MM.1S (cell line): ENCODE data around the gene ETNPPL.

ENCODE experiments used
- DNase-seq: peaks from one replicate; pipeline ENCODE4 v3.0.0-alpha.2; 2015
- H2AFZ ChIP-seq: fragments of 300-600 bp; sonication (generic); 2 replicates; pipeline ENCODE4 v1.6.0; 2016; ENCODE audit warnings: antibody characterized with exemption, low read length
- H3F3A ChIP-seq: fragments of 300-600 bp; sonication (generic); 2 replicates; pipeline ENCODE4 v1.6.1; 2016; ENCODE audit warnings: mild to moderate bottlenecking, antibody characterized with exemption, low read length, moderate library complexity, mixed read lengths; ENCODE audit not compliant: insufficient read depth
- H3K27ac ChIP-seq: fragments of 300-600 bp; sonication (generic); 2 replicates; pipeline ENCODE4 v1.5.1; 2016; ENCODE audit warnings: mild to moderate bottlenecking, low read length
- H3K27me3 ChIP-seq: fragments of 300-600 bp; sonication (generic); replicated peaks from 2 replicates; pipeline ENCODE4 v1.6.0; 2016; ENCODE audit warnings: low read length; ENCODE audit not compliant: insufficient read depth
- H3K36me3 ChIP-seq: fragments of 300-600 bp; sonication (generic); replicated peaks from 2 replicates; pipeline ENCODE4 v1.6.1; 2016; ENCODE audit warnings: mild to moderate bottlenecking, low read length, mixed read lengths; ENCODE audit not compliant: insufficient read depth
- H3K4me1 ChIP-seq: fragments of 300-600 bp; sonication (generic); 2 replicates; pipeline ENCODE4 v1.6.1; 2016; ENCODE audit warnings: low read length, mixed read lengths
- H3K4me2 ChIP-seq: fragments of 300-600 bp; sonication (generic); 2 replicates; pipeline ENCODE4 v1.6.0; 2016; ENCODE audit warnings: low read depth, low read length
- H3K4me3 ChIP-seq: fragments of 300-600 bp; sonication (generic); 2 replicates; pipeline ENCODE4 v1.5.1; 2016; ENCODE audit warnings: low read length, mixed read lengths
- H3K79me2 ChIP-seq: fragments of 300-600 bp; sonication (generic); 2 replicates; pipeline ENCODE4 v1.6.1; 2016; ENCODE audit warnings: mixed run types, low read length, mixed read lengths
- H3K9ac ChIP-seq: fragments of 300-600 bp; sonication (generic); 2 replicates; pipeline ENCODE4 v1.6.1; 2016; ENCODE audit warnings: low read length, mixed read lengths
- H3K9me2 ChIP-seq: fragments of 300-600 bp; sonication (generic); replicated peaks from 2 replicates; pipeline ENCODE4 v1.6.1; 2016; ENCODE audit warnings: mild to moderate bottlenecking, low read length, mixed read lengths; ENCODE audit not compliant: insufficient read depth
- H3K9me3 ChIP-seq: fragments of 300-600 bp; sonication (generic); replicated peaks from 2 replicates; pipeline ENCODE4 v1.6.1; 2016; ENCODE audit warnings: mild to moderate bottlenecking, low read length, mixed read lengths; ENCODE audit not compliant: insufficient read depth
- H4K20me1 ChIP-seq: fragments of 300-600 bp; sonication (generic); 2 replicates; pipeline ENCODE4 v1.6.1; 2016; ENCODE audit warnings: mild to moderate bottlenecking, low read length, moderate library complexity, mixed read lengths; ENCODE audit not compliant: insufficient read depth
- EZH2 ChIP-seq: fragments of 300-600 bp; sonication (generic); optimal IDR thresholded peaks from 2 replicates; pipeline ENCODE3; 2017; ENCODE audit warnings: low read depth, mild to moderate bottlenecking, antibody characterized with exemption, low read length, mixed read lengths
- EZH2phosphoT487 ChIP-seq: fragments of 300-600 bp; sonication (generic); IDR thresholded peaks from 2 replicates; pipeline ENCODE4 v1.6.1; 2018; ENCODE audit warnings: antibody characterized with exemption, low read length
- TF ChIP-seq, protein P1 (sequence below): fragments of 300-600 bp; sonication (generic); IDR thresholded peaks from 2 replicates; pipeline ENCODE4 v1.5.1; 2016; ENCODE audit warnings: antibody characterized with exemption, low read length, mixed read lengths

The ETNPPL gene

DNA sequence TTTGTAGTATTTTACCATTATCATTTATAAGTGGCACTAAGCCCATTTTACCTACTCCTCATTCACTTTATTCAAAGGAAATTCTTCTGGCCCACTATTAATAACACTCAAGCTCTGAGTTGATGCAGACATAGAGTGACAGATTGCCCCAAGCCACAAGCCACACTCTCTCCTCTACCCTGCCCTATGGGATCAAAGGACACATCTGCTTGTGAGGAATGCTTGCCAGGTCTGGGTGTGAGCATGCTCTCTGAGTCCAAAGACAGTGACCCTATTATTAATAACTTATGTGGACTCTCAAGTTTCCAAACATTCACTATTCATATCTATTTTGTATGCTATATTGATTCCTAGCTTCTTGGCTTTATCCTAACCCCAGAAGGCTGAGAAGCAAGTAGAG, 18.5 kb downstream of the ETNPPL start:
- Histone ChIP-seq H3K27ac (no peak overlapping the region), H3K79me2 (no peaks in the 10 kb centered on the region), H3K9me2 (no peaks in the 10 kb centered on the region), H4K20me1 (no peaks in the 10 kb centered on the region), H3K36me3 (no peaks in the 10 kb centered on the region), H3K4me1 (peaks cover 3% of the 10 kb centered on the region; the same call in 1 of the 2 replicates), H2AFZ (no peak overlapping the region), H3K4me3 (no peak overlapping the region), H3K27me3 (no peaks in the 10 kb centered on the region), H3K9ac (no peak overlapping the region), H3F3A (no peaks in the 10 kb centered on the region), H3K4me2 (no peak overlapping the region), H3K9me3 (no peaks in the 10 kb centered on the region)
- no peak for DNase-seq
- TF ChIP-seq EZH2 (no peak), EZH2phosphoT487 (no peak)
- TF ChIP-seq, protein P1, sequence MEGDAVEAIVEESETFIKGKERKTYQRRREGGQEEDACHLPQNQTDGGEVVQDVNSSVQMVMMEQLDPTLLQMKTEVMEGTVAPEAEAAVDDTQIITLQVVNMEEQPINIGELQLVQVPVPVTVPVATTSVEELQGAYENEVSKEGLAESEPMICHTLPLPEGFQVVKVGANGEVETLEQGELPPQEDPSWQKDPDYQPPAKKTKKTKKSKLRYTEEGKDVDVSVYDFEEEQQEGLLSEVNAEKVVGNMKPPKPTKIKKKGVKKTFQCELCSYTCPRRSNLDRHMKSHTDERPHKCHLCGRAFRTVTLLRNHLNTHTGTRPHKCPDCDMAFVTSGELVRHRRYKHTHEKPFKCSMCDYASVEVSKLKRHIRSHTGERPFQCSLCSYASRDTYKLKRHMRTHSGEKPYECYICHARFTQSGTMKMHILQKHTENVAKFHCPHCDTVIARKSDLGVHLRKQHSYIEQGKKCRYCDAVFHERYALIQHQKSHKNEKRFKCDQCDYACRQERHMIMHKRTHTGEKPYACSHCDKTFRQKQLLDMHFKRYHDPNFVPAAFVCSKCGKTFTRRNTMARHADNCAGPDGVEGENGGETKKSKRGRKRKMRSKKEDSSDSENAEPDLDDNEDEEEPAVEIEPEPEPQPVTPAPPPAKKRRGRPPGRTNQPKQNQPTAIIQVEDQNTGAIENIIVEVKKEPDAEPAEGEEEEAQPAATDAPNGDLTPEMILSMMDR = no peak

DNA sequence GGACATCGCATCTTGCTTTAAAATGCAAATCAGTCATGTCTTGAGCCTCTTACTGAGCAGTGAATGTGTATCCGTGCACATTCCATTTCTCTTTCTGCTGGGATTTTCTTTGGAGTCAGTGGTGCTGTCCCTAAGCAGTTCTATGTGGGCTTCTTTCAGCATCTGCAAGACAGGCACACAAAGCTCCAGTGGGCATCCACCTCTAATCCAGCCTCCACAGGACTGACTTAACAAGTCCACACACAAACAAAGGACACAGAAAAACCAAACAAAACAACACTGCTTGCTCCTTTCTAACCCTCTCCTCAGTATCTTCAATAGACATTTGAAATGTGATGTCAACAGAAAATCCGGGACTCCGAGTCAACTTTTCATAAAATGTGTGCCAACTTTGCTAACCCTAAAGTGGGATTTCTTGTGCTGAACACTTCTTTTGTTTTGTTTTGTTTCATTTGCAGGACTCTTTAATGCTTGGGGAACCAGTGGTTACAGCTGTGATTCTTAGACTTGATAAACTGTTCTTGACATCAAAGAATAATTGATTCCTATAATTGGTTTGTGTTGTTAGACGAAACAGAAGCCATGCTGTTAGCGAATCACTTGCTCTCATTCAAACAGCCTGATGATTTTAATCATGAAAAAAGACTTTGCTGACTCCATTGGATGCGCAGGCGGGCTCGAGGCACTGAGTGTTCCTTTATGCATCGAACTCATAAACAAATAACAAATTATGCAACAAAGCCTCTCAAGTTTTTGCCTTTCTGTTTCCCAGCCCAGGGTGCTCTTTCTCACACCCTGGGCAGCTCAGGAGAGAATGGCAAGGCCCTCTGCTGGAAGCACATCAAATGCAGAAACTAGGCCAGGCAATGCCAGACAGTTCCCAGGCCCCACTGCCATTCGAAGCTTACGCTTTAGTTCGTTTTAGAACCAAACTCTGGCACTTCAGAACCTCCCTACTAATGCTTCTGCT, 20.1 kb downstream of the ETNPPL start:
- Histone ChIP-seq H3K4me3 (no peak overlapping the region), H3K9me2 (no peaks in the 10 kb centered on the region), H3K27me3 (no peaks in the 10 kb centered on the region), H3K27ac (no peak overlapping the region), H4K20me1 (no peaks in the 10 kb centered on the region), H3K36me3 (no peaks in the 10 kb centered on the region), H3K79me2 (no peaks in the 10 kb centered on the region), H3K4me1 (peaks cover 3% of the 10 kb centered on the region; the same call in 1 of the 2 replicates), H2AFZ (no peak overlapping the region), H3K9me3 (no peaks in the 10 kb centered on the region), H3F3A (no peaks in the 10 kb centered on the region), H3K4me2 (no peak overlapping the region), H3K9ac (no peak overlapping the region)
- DNase-seq = no peak
- TF ChIP-seq, protein P1 = no peak
- TF ChIP-seq EZH2 (no peak), EZH2phosphoT487 (no peak)

DNA sequence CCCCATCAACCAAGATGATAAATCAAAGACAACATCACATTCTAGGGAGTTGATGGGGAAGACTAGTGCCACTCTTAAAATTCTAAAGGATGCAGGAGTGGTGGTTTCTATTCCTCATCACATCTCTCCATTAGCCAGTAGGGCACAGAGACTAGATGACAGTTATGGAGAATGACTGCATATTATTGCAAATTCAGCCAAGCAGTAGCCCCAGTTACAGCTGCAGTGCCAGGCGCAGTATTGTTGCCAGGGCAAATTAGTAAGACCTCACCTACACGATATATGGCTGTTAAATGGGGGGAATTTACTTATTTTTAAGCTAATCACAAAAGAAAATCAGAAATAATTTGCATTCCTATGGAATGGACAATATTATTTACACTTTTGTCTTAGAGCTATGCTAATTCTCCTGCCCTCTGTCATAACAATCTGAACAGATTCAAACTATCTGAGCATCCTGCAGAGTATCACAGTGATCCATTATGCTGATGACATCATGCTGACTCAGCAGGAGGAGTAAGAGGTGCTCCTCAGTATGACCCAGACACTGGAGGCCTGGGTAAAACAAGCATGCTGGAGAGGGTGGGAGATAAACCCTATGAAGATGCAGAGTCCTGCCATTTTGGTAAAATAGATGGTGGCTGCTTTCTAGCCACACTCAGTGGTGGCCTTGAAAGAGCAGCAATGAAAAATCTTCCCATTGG, 24.7 kb downstream of the ETNPPL start:
- no peaks in the 10 kb centered on the region for H4K20me1 ChIP-seq
- no peaks in the 10 kb centered on the region for H3K9me2 ChIP-seq
- H3F3A ChIP-seq = no peaks in the 10 kb centered on the region
- no peak overlapping the region for H2AFZ ChIP-seq
- no peaks in the 10 kb centered on the region for H3K9me3 ChIP-seq
- TF ChIP-seq EZH2phosphoT487 (no peak), EZH2 (no peak)
- TF ChIP-seq, protein P1 = no peak
- H3K27ac ChIP-seq = no peak overlapping the region
- H3K27me3 ChIP-seq = no peaks in the 10 kb centered on the region
- no peak for DNase-seq
- H3K36me3 ChIP-seq = no peaks in the 10 kb centered on the region
- H3K4me2 ChIP-seq = no peak overlapping the region
- H3K4me1 ChIP-seq = no peaks in the 10 kb centered on the region
- H3K79me2 ChIP-seq = no peaks in the 10 kb centered on the region
- no peak overlapping the region for H3K4me3 ChIP-seq
- no peak overlapping the region for H3K9ac ChIP-seq
